SK-N-SH (cell line): ENCODE results near the gene IGF1R. TPM values are rescaled to one million over a fixed set of nuclear protein-coding genes. Genes with fewer than 3 reads are reported as not detected.

Experiments
- polyA plus RNA-seq, 3 experiments: library from polyadenylated mRNA; depleted of rRNA; stranded (reverse); fragments of >200 nt; gene quantifications; 2 replicates each; pipeline ENCODE4 v1.2.3, GENCODE V29; 2012
- small RNA-seq, 7 experiments: library from RNA; depleted of rRNA; stranded (forward); fragments of <200 nt; gene quantifications; one replicate each; pipeline ENCODE3, GENCODE V24; 2012

The IGF1R gene
- polyA plus RNA-seq, 1 of the 3 experiments (the other 2 are of a cell fraction): 9.5 TPM

Small RNAs within 50 kb of the gene (small RNA-seq; reads per million reads assigned to genes)
- 0 to 1.7 (median 0.39) reads per million in 7 experiments for gene MIR4714
